GM19193 (cell line): ENCODE data around the gene HTR4.

Source experiments
- POLR2A ChIP-seq: IDR thresholded peaks from 4 replicates; pipeline ENCODE4 v1.6.1; 2011; ENCODE audit not compliant: insufficient read depth, insufficient read length; ENCODE audit errors: extremely low read depth

The HTR4 gene

DNA sequence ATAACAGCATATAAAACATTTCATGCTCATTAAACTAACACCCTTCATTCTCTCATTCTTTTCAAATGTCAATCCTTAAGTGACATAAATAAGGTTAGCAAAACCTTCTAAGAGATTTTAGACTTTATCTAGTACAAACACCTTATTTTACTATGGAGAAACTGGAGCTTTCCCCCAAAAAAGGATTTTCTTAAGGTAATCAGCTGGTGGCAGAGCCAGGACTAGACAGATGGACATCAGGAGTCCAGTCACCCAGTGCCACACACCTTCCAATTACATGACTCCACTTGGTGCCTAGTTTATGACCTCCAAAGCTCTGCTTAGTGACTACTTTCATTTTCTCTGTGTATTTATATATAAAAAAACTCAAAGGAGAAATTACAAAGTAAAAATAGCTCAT lies 70.2 kb downstream of the HTR4 start:
- TF ChIP-seq POLR2A, result no peak

DNA sequence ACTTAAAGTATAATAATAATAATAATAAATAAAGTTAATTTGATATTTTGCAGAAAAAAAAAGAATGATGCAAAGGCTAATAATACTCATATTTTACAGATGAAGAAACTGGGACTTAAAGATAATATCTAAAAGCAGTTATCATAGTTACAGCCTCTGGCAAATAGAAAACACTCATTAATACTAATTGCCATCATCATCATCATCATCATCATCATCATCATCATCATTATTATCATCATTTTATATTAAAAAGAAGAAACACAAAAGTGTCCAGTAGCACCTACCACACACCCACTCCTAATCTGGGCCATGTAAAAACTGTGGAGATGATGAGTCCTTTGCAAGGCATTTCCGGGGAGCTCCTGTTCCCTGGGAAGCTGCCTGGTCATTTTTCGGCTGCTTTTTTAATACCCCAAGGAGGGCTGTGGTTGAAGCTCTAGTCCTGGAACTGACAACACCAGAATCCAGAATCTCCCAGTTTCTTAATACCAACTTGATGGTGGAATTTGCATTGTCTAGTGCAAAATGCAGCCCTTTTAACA lies 70.8 kb downstream of the HTR4 start:
- no peak for TF ChIP-seq POLR2A

DNA sequence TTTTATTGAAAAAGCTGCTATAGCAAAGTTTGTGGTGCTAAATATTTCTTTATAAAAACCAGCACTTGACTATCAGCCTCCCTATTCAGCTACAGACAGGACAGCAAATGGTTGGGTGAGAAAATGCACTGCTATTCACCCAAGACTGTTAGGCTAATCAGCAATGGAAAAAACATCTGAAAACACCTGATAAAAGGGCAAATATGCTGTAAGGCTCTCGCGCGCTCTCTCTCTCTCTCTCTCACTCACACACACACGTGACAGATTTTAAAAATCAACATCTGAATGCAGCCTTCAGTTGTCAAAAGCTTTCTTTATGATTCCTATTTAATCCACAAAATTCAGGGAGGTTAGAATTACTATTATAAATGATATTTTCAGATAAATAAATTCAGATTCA lies 80.2 kb downstream of the HTR4 start:
- no peak for TF ChIP-seq POLR2A

DNA sequence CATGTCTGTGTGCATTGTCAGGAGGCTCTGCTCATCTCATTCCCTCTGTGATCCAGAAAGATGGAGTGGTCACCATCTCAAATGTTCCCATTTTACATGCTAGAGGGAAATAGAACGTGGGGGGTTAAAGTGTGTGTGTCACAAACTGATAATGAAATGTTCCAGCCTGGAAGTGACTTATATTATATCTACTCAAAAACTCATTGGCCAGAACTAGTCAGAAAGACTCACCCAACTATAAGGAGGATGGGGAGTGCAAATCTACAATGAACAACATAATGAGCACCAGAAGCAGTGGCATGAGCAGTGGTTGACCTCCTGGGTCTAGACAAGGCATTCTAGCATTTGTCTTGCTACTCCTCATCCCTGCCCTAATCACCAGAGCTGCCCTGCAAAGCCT lies 81.0 kb downstream of the HTR4 start:
- TF ChIP-seq POLR2A, result no peak

DNA sequence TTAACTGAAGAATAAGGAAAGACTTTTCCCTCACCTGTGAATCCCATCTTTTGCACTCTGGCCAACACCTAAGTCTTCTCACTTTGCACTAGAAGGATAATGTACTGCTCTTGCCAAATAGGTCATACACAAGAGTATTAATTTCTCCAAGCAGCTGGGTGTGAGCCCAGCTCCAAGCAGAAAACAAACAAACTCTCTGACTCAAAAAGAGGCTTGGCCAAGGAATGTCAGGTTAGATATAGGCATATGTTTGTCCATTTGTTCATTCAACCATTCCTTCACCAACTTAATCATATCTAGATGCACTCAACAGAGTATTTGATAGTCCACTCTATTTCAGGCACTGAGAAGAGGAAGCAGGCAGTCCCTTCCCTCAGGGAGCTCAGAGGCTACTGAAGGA lies 84.4 kb downstream of the HTR4 start:
- TF ChIP-seq POLR2A, result no peak

DNA sequence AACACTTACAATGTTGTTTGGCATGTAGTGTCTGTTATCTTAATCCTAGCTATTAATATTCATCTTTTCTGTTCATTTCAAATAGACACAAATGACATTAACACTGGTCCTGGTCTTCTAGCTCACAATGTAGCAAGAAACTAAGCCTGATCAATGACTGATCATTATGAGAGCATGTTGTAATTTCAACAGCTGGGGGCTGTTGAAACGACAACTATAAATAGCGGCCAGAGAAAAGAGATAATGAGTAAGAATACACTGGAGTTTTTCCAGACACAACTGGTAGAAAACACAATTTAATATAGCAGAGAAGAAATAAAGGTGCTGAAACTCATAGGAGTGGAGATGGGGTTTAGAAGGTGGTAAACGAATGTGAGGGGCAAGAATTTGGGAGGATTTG lies 89.2 kb downstream of the HTR4 start:
- no peak for TF ChIP-seq POLR2A

DNA sequence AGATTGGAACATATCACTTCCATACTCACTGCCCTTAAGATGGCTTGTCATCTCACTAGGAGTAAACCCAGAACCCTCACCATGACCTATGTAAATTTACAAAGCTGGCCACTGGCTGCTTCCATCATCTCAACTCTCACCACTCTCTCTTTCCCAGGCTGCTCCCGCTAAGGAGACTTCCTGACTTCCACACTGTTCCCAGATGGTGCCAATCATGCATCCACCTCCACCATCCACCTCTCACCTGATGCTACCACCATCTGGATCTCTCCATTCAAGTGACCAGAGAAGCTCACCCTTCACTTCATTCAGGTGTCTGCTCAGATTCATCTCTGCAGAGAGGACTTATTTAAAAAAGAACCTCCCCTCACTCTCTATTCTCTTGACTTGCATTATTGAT lies 91.3 kb downstream of the HTR4 start:
- TF ChIP-seq POLR2A, result no peak

DNA sequence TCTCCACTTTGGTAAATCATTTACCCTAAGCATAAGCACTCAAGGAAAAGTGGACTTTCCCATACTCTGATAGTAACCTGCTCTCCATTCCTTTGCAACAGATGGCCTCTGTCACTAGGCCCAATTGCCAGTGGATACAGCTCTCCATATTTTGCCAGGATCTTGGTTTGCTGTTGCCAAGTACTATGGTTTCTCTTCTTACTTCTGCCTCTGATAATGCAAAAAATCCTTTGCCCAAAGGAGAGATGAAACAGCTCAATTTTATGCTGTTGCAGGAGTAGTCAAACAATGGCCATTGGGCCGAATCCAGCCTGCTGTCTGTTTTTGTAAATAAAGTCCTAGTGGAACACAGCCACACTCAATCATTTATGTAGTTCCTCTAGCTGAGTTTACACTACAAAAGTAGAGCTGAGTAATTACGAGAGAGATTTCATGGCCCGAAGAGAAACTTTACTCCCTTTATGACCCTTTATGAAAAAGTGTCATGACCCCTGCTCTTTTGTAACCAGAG lies 92.5 kb downstream of the HTR4 start:
- TF ChIP-seq POLR2A, result no peak

DNA sequence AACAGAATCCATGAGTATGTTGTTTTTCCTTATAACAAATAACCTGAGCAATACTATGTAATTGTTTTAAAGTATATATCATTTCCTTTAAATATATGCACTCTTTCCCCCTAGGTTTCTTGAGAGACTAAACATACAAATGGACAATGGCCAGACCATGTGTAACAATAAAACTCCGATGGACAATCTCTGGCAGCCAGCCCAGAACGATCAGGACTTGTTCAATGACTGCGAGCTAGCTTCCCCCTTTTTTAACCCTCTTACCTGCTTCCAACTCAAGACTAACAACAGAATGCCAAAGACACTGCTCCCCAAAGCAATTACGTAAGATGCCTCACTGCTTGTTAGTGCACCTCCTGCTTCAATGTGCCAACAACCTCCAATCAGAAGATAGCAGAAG lies 94.9 kb downstream of the HTR4 start:
- no peak for TF ChIP-seq POLR2A

DNA sequence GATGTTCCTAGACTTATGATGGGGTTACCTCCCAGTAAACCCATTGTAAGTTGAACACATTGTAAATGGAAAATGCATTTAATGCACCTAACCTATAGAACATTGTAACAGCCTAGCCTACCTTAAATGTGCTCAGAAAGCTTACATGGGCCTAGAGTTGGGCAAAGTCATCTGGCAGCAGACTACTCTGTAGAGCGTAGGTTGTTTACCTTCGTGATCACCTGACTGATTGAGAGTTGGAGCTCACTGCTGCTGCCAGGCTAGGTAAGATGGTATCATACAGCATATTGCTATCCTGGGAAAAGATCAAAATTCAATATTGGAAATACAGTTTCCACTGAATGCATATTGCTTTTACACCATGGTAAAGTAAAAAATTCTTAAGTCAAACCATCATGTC lies 95.4 kb downstream of the HTR4 start:
- TF ChIP-seq POLR2A, result no peak

DNA sequence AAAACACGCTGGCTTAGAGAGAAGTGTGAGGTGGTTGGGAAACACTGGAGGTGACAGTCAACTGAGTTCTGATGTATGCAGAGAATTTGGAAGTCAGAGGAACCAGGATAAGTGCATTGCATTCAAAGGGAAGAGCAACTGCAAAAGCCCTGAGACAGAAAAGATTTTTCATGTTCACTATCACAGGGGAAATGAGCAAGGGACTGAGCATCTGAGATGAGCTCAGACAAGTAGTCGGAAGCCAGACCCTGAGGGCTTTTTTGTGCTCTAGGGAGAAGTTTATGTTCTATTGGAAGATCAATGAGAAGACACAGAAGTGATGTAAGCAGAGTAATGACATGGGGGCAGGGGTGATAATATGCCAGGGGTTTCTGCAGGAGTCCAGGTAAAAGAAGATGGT lies 97.5 kb downstream of the HTR4 start:
- TF ChIP-seq POLR2A, result no peak

DNA sequence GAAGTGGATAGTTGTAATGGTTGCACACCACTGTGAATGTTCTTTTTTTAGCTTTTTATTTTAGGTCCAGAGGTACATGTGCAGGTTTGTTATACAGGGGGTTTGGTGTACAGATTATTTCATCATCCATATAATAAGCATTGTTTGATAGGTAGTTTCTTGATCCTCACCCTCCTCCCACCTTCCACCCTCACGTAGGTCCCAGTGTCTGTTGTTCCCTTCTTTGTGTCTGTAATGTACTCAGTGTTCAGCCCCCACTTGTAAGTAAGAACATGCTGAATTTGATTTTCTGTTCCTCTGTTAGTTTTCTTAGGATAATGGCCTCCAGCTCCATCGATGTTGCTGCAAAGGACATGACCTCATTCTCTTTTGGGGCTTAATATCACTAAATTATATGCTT lies 99.7 kb downstream of the HTR4 start:
- no peak for TF ChIP-seq POLR2A

DNA sequence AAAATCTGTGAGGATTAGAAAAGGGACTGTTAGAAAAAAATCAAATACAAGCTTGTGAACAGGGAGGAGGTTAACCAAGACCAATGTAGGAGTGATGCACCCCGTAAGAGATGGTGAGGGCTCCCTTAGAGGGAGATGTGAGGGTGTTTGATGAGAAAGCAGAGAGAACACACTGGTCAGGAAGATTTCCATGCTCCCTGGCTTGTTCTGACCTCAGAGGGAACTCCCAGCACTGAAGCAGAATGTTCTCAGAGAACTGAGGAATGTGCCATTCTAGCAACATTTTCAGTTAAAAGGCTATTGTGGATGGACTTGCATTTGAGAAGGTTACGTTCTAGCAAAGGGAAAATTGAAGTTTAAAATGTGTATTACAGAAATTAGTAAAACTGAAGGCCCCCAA lies 110.6 kb downstream of the HTR4 start:
- TF ChIP-seq POLR2A, result no peak

DNA sequence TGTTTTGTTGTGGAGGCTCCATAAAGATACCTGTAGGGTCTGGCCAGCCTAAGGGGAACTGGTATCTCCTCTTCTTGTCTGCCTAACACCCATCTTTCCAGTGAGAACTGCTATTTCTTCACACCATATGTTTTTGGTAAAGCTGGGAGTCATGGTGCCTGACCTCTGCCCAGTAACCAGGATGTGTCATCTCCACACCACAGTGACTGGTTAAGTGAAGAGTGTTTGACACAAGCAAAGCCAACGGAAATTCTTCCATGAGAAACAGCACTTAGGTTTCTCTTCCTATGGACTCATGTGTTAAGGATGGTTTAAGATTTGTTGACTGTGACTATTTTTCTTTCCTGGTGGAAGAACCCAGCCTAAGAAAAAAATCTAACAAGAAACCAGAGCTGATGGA lies 111.5 kb downstream of the HTR4 start:
- no peak for TF ChIP-seq POLR2A

DNA sequence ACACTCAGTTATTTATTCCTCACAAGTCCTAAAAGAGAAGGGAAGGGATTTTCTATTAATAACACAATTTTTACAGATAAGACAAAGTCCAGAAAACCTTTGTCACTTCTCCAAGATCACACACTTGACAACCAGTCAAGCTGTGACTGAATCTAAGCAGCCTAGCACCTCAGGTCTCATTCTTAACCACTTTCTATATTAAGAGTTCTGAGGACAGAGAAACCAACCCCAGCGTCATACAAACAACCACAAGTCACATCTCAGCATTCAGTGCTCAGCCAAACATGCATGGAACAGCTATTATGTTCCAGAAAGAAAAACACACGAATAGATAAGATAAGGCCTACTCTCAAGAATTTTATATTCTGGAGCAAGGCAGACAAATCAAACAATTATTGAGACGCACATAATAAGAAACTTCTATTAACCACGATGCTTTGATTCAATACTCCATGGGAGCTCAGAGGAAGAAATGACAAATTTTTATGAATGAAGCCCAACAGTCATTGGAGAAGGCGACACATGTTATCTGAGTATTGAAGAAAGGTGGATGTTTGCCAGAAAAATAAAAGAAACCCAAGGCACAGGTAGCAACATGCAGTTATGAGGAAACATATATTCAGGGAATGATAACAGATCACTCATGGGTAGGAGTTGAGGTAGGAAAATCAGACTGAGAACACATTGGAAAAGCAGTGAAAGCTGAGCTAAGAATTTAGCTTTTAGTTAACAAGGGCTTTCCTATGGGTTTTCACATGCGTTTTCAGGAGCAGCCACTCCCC lies 113.1 kb downstream of the HTR4 start:
- no peak for TF ChIP-seq POLR2A

DNA sequence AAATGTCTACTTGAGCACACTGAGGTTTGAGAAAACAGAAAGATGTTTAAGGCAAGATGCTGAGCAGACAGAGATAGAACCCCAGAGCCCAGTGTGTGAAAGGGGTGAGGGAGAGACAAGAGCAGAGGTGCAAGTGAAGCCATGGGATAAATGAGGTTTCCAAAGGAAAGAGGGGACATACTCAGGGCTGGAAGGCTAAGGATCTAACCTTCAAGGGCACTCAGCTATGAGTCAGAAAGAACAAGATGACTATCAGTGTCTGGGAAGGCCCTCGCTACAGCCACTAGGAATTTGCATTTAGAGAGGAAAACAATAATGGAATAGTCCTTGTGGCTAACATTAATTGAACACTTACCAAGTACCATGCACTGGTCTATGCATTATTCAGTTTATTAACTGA lies 113.7 kb downstream of the HTR4 start:
- TF ChIP-seq POLR2A, result no peak
